Skeletal muscle tissue (tissue), 4 donors: ENCODE measurements around the gene ZSWIM3. TPM values are rescaled to one million over a fixed set of nuclear protein-coding genes. Genes with fewer than 3 reads are reported as not detected.
"Not testable (repeated sequence)": the region's sequence is repeated elsewhere in the genome, so short reads cannot be mapped to it uniquely, and the experiment has no call there.

ENCODE experiments used
- H3K27ac ChIP-seq: one replicate; pipeline ENCODE4 v1.7.0; 2013; ENCODE audit warnings: mild to moderate bottlenecking, low read depth, low read length, inconsistent platforms
- H3K27me3 ChIP-seq, 3 donors: one replicate each; pipeline ENCODE4 v1.7.0; 2013; ENCODE audit warnings: low read length in 3 of 3; ENCODE audit not compliant: control insufficient read depth in 3 of 3, insufficient read depth in 3 of 3
- H3K36me3 ChIP-seq, 3 donors: one replicate each; pipeline ENCODE4 v1.7.0; 2013; ENCODE audit warnings: low read length in 3 of 3; ENCODE audit not compliant: control insufficient read depth in 3 of 3, insufficient read depth in 3 of 3
- H3K4me1 ChIP-seq, 3 donors: one replicate each; pipeline ENCODE4 v1.7.0; 2013; ENCODE audit warnings: low read length in 3 of 3, mild to moderate bottlenecking in 3 of 3; ENCODE audit not compliant: control insufficient read depth in 3 of 3, insufficient read depth in 3 of 3
- H3K4me3 ChIP-seq, 3 donors: one replicate each; pipeline ENCODE4 v1.7.0; 2013; ENCODE audit warnings: low read length in 3 of 3
- H3K9ac ChIP-seq, 3 donors: one replicate each; pipeline ENCODE4 v1.7.0; 2013; ENCODE audit warnings: low read length in 3 of 3, mild to moderate bottlenecking in 3 of 3, moderate library complexity in 2 of 3, low read depth in 1 of 3
- H3K9me3 ChIP-seq, 3 donors: one replicate each; pipeline ENCODE4 v1.7.0; 2013; ENCODE audit warnings: low read length in 3 of 3; ENCODE audit not compliant: control insufficient read depth in 3 of 3
- total RNA-seq: library from RNA; depleted of rRNA; stranded (reverse); fragments of >200 nt; gene quantifications from one replicate; pipeline ENCODE4 v1.2.3, GENCODE V29; 2014
- donor health status: Osteomylitis.

Gene ZSWIM3
- total RNA-seq, 1 donor from 2014 or later, result 7.8 TPM

DNA sequence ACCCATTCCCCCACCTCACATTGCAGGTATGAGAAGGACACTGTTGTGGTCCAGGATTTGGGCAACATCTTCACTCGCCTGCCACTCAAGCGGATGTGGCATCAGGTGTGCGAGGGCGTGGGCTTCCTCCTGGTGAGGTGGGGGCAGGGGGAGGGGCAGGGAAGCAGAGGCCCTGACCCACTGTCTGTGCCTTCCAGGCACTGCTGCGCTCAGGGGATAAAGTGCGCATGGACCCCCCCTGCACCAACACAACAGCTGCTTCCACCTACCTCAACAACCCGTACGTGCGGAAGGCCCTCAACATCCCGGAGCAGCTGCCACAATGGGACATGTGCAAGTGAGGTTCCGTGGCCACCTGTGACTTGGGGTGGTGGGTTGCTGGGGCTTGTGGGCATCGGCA, 37.4 kb downstream of the ZSWIM3 start:
- Histone ChIP-seq H3K27me3 (no peaks in the 10 kb centered on the region), H3K9me3 (no peaks in the 10 kb centered on the region), H3K36me3 (peaks cover 57 to 62% (median 57%) of the 10 kb centered on the region in 3 donors), H3K4me1 (peaks cover 24 to 30% (median 25%) of the 10 kb centered on the region in 3 donors), H3K4me3 (no peak overlapping the region), H3K9ac (no peak overlapping the region), H3K27ac (no peak overlapping the region)

DNA sequence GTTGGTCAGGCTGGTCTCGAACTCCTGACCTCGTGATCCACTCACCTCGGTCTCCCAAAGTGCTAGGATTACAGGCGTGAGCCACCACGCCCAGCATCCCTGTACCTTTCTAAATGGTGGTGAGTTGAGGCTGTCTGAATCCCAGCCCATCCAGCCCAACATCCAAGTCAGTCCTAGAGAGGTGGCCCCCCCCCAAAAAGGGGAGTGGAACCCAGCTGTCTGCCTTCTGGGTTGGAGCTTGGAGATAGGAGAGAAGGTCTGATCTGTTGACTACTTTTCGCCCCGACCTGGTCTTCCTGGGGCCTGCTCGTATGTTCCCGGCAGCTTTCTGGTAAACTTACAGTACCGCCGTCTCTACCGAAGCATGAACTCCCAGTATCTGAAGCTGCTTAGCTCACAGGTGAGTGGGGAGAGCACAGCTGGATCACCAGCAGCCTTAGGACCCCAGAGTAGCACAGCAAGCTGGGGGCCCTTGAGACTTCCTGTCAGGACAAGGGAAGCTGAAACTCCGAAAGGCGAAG, 39.3 kb downstream of the ZSWIM3 start:
- Histone ChIP-seq H3K4me1 (peaks cover 15 to 16% (median 15%) of the 10 kb centered on the region in 3 donors), H3K27me3 (no peaks in the 10 kb centered on the region), H3K9ac (no peak overlapping the region), H3K9me3 (no peaks in the 10 kb centered on the region), H3K4me3 (no peak overlapping the region), H3K27ac (no peak overlapping the region), H3K36me3 (peaks cover 57 to 62% (median 57%) of the 10 kb centered on the region in 3 donors)

DNA sequence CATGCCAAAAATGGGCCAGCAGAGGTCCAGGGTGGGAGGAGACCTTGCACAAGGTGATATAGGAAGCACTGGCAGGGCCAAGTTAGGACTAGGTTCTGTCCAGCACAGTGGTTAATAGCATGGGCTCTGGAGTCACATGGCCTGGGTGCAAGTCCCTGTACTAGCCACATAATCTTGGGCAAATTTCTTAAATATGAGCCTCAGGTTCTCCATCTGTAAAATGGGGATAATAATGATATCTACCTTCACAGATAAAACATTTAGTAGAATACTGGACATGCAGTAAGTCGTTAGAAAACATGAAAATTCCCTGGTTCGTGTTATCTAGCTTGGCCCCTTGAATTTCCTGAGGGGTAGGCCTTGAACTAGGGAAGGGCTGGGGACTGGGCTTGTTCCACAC, 39.9 kb downstream of the ZSWIM3 start:
- Histone ChIP-seq H3K27ac (no peak overlapping the region), H3K4me1 (peaks cover 9 to 10% (median 9%) of the 10 kb centered on the region in 3 donors), H3K4me3 (no peak overlapping the region), H3K9ac (no peak overlapping the region), H3K9me3 (no peaks in the 10 kb centered on the region), H3K27me3 (no peaks in the 10 kb centered on the region), H3K36me3 (peaks cover 54 to 62% (median 57%) of the 10 kb centered on the region in 3 donors)

DNA sequence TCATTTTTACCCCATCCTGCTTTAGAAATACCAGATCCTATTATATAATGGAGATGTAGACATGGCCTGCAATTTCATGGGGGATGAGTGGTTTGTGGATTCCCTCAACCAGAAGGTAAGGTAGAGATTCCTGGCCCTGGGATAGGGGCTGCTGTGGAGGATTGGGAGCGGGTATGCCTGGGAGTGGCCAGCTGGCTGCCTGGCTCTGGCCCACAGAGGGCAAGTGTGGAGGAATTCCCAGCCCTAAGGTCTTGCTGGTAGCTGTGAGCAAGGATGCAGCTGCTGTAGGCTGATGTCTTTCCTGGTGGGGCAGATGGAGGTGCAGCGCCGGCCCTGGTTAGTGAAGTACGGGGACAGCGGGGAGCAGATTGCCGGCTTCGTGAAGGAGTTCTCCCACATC, 40.3 kb downstream of the ZSWIM3 start:
- Histone ChIP-seq H3K9ac (no peak overlapping the region), H3K4me3 (no peak overlapping the region), H3K4me1 (peaks cover 5 to 6% (median 5%) of the 10 kb centered on the region in 3 donors), H3K27me3 (no peaks in the 10 kb centered on the region), H3K9me3 (no peaks in the 10 kb centered on the region), H3K36me3 (peaks cover 52 to 59% (median 53%) of the 10 kb centered on the region in 3 donors), H3K27ac (no peak overlapping the region)

DNA sequence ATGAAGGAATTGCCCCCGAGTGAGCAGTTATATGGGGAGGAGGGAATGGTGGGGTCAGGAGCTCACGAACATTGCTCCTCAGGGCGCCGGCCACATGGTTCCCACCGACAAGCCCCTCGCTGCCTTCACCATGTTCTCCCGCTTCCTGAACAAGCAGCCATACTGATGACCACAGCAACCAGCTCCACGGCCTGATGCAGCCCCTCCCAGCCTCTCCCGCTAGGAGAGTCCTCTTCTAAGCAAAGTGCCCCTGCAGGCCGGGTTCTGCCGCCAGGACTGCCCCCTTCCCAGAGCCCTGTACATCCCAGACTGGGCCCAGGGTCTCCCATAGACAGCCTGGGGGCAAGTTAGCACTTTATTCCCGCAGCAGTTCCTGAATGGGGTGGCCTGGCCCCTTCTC, 40.9 kb downstream of the ZSWIM3 start:
- H3K27me3 ChIP-seq, result no peaks in the 10 kb centered on the region
- no peak overlapping the region for H3K4me3 ChIP-seq
- H3K9me3 ChIP-seq, result no peaks in the 10 kb centered on the region
- no peak overlapping the region for H3K27ac ChIP-seq
- peaks cover 47 to 53% (median 47%) of the 10 kb centered on the region in 3 donors for H3K36me3 ChIP-seq
- H3K4me1 ChIP-seq, result peaks cover 0 to under 1% (median 0%) of the 10 kb centered on the region in 3 donors
- H3K9ac ChIP-seq, result no peak overlapping the region

DNA sequence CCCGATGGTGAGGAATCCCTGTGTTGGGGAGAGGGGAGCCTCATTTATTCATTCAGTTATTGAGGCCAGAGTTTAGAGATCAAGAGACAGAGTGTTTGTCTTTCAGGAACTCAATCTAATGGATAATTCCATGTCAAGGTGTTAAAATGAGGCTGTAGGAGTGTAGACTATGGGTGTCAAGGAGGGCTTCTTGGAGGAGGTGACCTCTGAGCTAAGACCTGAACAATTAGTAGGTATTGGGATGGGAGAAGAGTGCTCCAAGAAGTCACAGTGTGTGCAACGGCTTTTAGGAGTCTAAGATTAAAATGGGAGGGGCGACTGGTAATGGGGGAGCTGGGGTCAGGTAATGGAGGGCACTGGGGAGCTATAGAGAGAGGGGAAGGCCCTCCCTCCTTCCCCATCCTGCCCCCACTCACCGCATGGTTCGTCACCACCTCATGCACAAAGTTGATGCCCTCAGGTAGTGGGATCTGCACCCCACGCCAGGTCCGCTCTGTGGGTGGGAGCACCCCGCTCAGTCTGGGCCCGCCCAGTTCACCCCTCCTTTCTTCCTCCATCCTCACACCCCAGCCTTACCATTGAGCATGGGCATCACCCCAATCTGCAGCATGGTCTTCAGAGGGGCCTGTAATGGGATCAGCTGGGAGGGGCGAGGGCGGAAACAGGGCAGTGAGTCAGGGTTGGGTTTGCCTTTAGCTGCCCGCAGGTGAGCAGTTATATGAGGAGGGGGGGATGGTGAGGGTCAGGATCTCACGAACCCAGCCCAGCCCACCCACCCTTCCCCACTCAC, 41.8 kb downstream of the ZSWIM3 start:
- Histone ChIP-seq H3K4me3 (no peak overlapping the region), H3K36me3 (peaks cover 40 to 46% (median 41%) of the 10 kb centered on the region in 3 donors), H3K9me3 (no peaks in the 10 kb centered on the region), H3K27ac (no peak overlapping the region), H3K9ac (no peak overlapping the region), H3K4me1 (no peaks in the 10 kb centered on the region), H3K27me3 (no peaks in the 10 kb centered on the region)

DNA sequence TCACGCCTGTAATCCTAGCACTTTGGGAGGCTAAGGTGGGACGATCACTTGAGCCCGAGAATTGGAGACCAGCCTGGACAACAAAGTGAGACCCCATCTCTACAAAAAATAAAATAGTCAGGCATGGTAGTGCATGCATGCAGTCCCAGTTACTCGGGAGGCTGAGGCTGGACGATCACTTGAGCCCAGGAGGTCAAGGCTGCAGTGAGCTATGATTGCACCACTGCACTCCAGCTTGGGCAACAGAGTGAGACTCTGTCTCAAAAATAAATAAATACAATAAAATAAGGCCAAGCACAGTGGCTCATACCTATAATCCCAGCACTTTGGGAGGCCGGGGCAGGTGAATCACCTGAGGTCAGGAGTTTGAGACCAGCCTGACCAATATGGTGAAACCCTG, 43.9 kb downstream of the ZSWIM3 start:
- H3K4me3 ChIP-seq, H3K9me3 ChIP-seq, H3K4me1 ChIP-seq, H3K9ac ChIP-seq, H3K27ac ChIP-seq, H3K27me3 ChIP-seq: not testable (repeated sequence)
- H3K36me3 ChIP-seq, result peaks cover 28 to 34% (median 29%) of the 10 kb centered on the region in 3 donors

DNA sequence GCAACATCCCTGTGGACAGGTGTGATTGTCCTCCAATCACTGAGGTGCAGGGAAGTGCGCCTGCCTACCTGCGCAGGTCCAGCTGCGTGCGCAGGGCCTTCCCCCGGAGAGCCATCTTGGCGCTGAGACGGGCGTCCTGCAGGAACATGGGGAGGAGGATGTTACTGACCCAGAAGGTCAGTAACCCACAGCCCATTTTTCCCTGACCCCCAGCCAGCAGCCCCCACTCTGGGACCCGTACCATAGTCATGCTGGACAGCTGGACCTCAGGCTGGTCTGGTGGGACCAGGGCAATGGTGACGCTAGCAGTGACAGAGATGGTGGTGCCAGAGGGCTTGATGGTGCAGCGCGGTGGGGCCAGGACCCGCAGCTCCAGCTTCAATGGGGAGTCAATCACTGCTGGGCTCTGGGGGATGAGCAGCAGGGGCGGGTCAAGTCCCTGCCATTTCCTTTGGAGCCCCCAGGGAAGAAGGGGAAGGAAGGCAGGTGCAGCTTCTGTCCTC, 44.8 kb downstream of the ZSWIM3 start:
- Histone ChIP-seq H3K27ac (no peak overlapping the region), H3K9me3 (no peaks in the 10 kb centered on the region), H3K4me3 (no peak overlapping the region), H3K27me3 (no peaks in the 10 kb centered on the region), H3K4me1 (no peaks in the 10 kb centered on the region), H3K9ac (no peak overlapping the region), H3K36me3 (peaks cover 20 to 26% (median 22%) of the 10 kb centered on the region in 3 donors)

DNA sequence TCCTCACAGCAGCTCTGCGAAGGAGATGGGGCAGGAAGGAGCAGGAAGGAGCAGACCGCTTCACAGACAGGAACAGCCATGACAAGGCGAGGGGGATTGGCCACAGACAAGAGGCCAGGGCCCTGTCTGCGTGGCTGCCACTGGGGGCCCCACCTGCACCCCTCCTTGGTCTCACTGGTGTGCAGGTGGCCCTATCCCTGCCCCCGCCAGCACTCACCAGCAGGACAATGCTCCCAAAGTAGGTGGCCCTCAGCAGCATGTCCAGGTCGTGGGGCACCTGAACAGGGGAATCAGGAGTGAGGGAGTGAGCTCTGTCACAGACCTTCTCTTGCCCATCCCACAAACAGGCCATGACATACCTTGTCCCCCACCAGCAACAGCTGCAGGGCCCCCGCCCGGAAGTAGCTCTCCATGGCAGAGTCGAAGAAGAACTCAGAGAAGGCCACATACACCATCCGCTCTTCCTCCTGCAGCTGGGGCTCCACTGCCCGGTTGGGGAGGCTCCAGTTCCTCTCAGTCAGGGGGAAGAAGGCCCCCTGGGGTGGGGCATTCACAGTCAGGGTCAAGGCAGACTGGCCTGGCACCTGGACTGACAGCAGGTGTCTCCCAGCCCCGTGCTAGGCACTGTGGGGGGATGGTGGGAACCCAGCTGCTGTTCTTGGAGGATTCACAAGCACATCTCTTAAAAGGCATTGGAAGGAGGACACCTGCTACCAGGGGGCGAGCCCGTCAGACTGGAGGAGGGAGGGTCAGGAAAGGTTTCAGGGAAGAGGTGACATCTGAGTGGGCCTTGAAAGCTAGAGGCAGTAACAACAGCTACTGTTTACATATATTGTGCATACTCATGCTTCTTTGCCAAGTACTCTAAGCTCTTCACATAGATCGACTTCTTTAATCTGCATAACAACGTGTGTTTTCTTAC, 47.4 kb downstream of the ZSWIM3 start:
- H3K36me3 ChIP-seq, result peaks cover 0 to 7% (median 3%) of the 10 kb centered on the region in 3 donors
- no peaks in the 10 kb centered on the region for H3K27me3 ChIP-seq
- peaks cover 0 to 2% (median 0%) of the 10 kb centered on the region in 3 donors for H3K4me1 ChIP-seq
- H3K9ac ChIP-seq, result no peak overlapping the region
- H3K4me3 ChIP-seq, result no peak overlapping the region
- no peaks in the 10 kb centered on the region for H3K9me3 ChIP-seq
- H3K27ac ChIP-seq, result no peak overlapping the region
